CD14-positive monocyte (primary cell): ENCODE results near the gene DNAJC5. TPM values are rescaled to one million over a fixed set of nuclear protein-coding genes. Genes with fewer than 3 reads are reported as not detected.
A peak's percentile ranks its signal among the peaks of the same experiment; 100 is the strongest.
"Not testable (repeated sequence)": the region's sequence is repeated elsewhere in the genome, so short reads cannot be mapped to it uniquely, and the experiment has no call there.

ENCODE experiments used
- DNase-seq, 3 donors: peaks; one replicate each; pipeline ENCODE4 v3.0.0-alpha.2; 2011 to 2022
- H2AFZ ChIP-seq: 2 replicates; pipeline ENCODE4 v1.6.0; 2012; ENCODE audit warnings: mild to moderate bottlenecking, low read depth, low read length, inconsistent platforms; ENCODE audit not compliant: insufficient read depth, poor library complexity, severe bottlenecking
- H3K27ac ChIP-seq, 2 donors: 1 replicate in 1 of 2; 2 replicates in 1 of 2; pipeline ENCODE4 v1.5.1; 2012 to 2013; ENCODE audit warnings: low read length in 2 of 2, control low read depth in 1 of 2, inconsistent platforms in 1 of 2, low read depth in 1 of 2, mild to moderate bottlenecking in 1 of 2
- H3K27me3 ChIP-seq, 2 donors: one replicate each; pipeline versions ENCODE4 v1.6.0 to v1.6.1; 2011 to 2013; ENCODE audit warnings: low read length in 2 of 2; ENCODE audit not compliant: control insufficient read depth in 2 of 2, insufficient read depth in 2 of 2
- H3K36me3 ChIP-seq, 2 donors: replicated peaks in 1 of 2; 1 replicate in 1 of 2; 2 replicates in 1 of 2; pipeline versions ENCODE4 v1.5.1 to v1.6.1; 2012 to 2013; ENCODE audit warnings: low read length in 2 of 2, control low read depth in 1 of 2, inconsistent platforms in 1 of 2, mild to moderate bottlenecking in 1 of 2; ENCODE audit not compliant: insufficient read depth in 2 of 2, control insufficient read depth in 1 of 2
- H3K4me1 ChIP-seq, 2 donors: 1 replicate in 1 of 2; 2 replicates in 1 of 2; pipeline versions ENCODE4 v1.5.1 to v1.6.1; 2012 to 2013; ENCODE audit warnings: low read length in 2 of 2, control low read depth in 1 of 2, inconsistent platforms in 1 of 2, mild to moderate bottlenecking in 1 of 2, moderate library complexity in 1 of 2; ENCODE audit not compliant: insufficient read depth in 2 of 2, control insufficient read depth in 1 of 2
- H3K4me2 ChIP-seq: replicated peaks from 2 replicates; pipeline ENCODE3; 2012; ENCODE audit warnings: low read length, moderate library complexity, mild to moderate bottlenecking; ENCODE audit not compliant: poor library complexity, severe bottlenecking; ENCODE audit errors: extremely low read depth
- H3K4me3 ChIP-seq, 3 experiments: fragments of 200-600 bp in 1 of 3; sonication (generic) in 1 of 3; replicated peaks in 1 of 3; 1 replicate in 2 of 3; 2 replicates in 1 of 3; pipeline ENCODE4 v1.5.1; 2011 to 2013; ENCODE audit warnings: low read length in 3 of 3, mild to moderate bottlenecking in 3 of 3, control low read depth in 2 of 3, low read depth in 2 of 3, inconsistent platforms in 1 of 3, moderate library complexity in 1 of 3
- H3K79me2 ChIP-seq: 2 replicates; pipeline ENCODE4 v1.6.0; 2012; ENCODE audit warnings: mild to moderate bottlenecking, control low read depth, inconsistent platforms, low read length, moderate library complexity; ENCODE audit not compliant: insufficient read depth
- H3K9ac ChIP-seq: 2 replicates; pipeline ENCODE4 v1.6.0; 2017; ENCODE audit warnings: low read length, mild to moderate bottlenecking; ENCODE audit not compliant: insufficient read depth, poor library complexity, severe bottlenecking
- H3K9me3 ChIP-seq, 2 donors: replicated peaks in 1 of 2; 1 replicate in 1 of 2; 2 replicates in 1 of 2; pipeline versions ENCODE4 v1.5.1 to v1.6.1; 2012 to 2013; ENCODE audit warnings: low read length in 2 of 2, control low read depth in 1 of 2; ENCODE audit not compliant: control insufficient read depth in 1 of 2, insufficient read depth in 1 of 2
- H4K20me1 ChIP-seq: 2 replicates; pipeline ENCODE4 v1.6.0; 2012; ENCODE audit warnings: mild to moderate bottlenecking, low read length, control low read depth, moderate library complexity; ENCODE audit not compliant: insufficient read depth
- H3K27ac Mint-ChIP-seq, 7 donors: one replicate each; pipeline ENCODE4 v1.8.0; 2020; ENCODE audit warnings: mild to moderate bottlenecking in 7 of 7, mixed read lengths in 7 of 7, moderate library complexity in 6 of 7, inconsistent platforms in 2 of 7
- H3K27me3 Mint-ChIP-seq, 3 donors: one replicate each; pipeline ENCODE4 v1.8.0; 2021 to 2022; ENCODE audit warnings: low read depth in 3 of 3, mild to moderate bottlenecking in 3 of 3, mixed read lengths in 3 of 3, moderate library complexity in 3 of 3, inconsistent platforms in 1 of 3
- H3K36me3 Mint-ChIP-seq, 2 donors: one replicate each; pipeline ENCODE4 v1.8.0; 2020; ENCODE audit warnings: mixed read lengths in 2 of 2, inconsistent platforms in 1 of 2, mild to moderate bottlenecking in 1 of 2
- H3K4me1 Mint-ChIP-seq: one replicate; pipeline ENCODE4 v1.8.0; 2020; ENCODE audit warnings: mild to moderate bottlenecking, mixed read lengths
- H3K4me3 Mint-ChIP-seq, 2 donors: one replicate each; pipeline ENCODE4 v1.8.0; 2020; ENCODE audit warnings: mild to moderate bottlenecking in 2 of 2, mixed read lengths in 2 of 2, moderate library complexity in 1 of 2
- H3K9me3 Mint-ChIP-seq, 7 donors: one replicate each; pipeline ENCODE4 v1.8.0; 2020 to 2022; ENCODE audit warnings: mixed read lengths in 7 of 7, mild to moderate bottlenecking in 6 of 7, moderate library complexity in 6 of 7, inconsistent platforms in 2 of 7
- CTCF ChIP-seq: fragments of 200-600 bp; IDR thresholded peaks from one replicate; pipeline ENCODE4 v1.8.0; 2022; ENCODE audit warnings: antibody characterized with exemption, mild to moderate bottlenecking
- WGBS: methylation state at CpG from one replicate; pipeline ENCODE4 v1.1.5; 2013; ENCODE audit warnings: missing lambda C conversion rate; ENCODE audit not compliant: insufficient coverage; 5-methylcytosine and 5-hydroxymethylcytosine counted together
- intact Hi-C, 2 donors: fragments of 100-400 bp; cut with micrococcal nuclease; formaldehyde crosslinking; loops; one replicate each; pipeline versions ENCODE4 v1.15.0 to v1.15.1; 2023
- polyA plus RNA-seq, 3 donors: library from polyadenylated mRNA; depleted of rRNA in 1 of 3; unstranded in 2 of 3; stranded (reverse) in 1 of 3; fragments of 300-500 nt in 2 of 3; fragments of >200 nt in 1 of 3; fragmentation: Illumina TruSeq in 2 of 3; gene quantifications; 1 replicate in 2 of 3; 2 replicates in 1 of 3; pipeline ENCODE4 v1.2.3, GENCODE V29; 2012 to 2021

Gene DNAJC5
- polyA plus RNA-seq, 3 donors: 5.9 to 44.4 (median 7.4) TPM

DNA sequence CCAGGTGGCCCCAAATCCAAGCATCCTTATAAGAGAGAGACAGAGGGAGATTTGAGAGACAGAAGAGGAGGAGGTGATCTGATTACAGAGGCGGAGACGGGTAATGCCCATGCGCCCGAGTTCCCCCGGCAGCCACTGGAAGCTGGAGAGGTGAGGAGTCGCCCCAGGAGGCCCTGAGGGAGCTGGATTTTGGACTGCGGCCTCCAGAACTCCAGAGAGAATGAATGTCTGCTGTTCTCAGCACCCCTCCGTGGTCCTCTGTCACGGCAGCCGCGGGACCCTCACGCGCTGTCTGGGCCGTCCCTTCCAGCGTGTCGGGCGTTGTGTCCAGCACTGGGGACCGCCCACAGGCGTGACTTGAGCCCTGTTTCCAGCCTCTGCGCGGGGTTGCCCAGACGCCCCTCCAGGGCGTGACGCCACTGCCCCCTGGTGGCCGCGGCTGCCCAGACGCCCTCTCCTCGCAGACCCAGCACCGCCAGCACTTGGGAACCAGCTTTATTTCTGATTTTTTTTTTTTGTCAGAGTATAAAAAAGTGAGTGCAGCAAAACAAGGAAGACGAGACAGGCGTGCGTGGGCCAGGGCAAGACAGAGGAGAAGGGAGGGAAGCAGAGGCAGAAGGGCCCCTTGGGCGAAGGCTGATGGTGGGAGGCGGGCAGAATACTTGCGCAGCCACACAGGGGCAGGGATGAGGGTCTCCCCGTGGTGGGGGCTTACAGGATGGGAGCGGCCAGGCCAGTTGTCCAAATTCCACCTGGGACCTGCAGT lies 78.9 kb downstream of the DNAJC5 start:
- WGBS: 23% methylated on average over 37 of the region's 37 CpGs
- Histone ChIP-seq H3K9me3 (no peaks in the 10 kb centered on the region), H3K4me2 (peak overlapping the region; percentile 44), H3K79me2 (no peaks in the 10 kb centered on the region), H4K20me1 (no peaks in the 10 kb centered on the region), H2AFZ (peak overlapping the region; percentile 56), H3K4me1 (peaks cover 23 to 40% of the 10 kb centered on the region in 2 donors), H3K27ac (no peak overlapping the region), H3K27me3 (peaks cover 0 to 20% of the 10 kb centered on the region in 2 donors), H3K36me3 (no peaks in the 10 kb centered on the region), H3K9ac (no peak overlapping the region), H3K4me3 (peak overlapping the region in 1 of 3 experiments; percentile 42)
- intact Hi-C loops: loop anchor here (2.0 to 5.0 kb wide), 6 partner anchors 67 to 537 kb away; partner anchors contain the start of gene PTK6 (in 1 of the 2)
- peaks cover 0 to 11% (median 2%) of the 10 kb centered on the region in 7 donors for H3K9me3 Mint-ChIP-seq
- peak; percentile 98 for TF ChIP-seq CTCF
- H3K4me3 Mint-ChIP-seq: peak overlapping the region in 1 of 2 donors; percentile 46
- H3K36me3 Mint-ChIP-seq: peaks cover 0 to 2% of the 10 kb centered on the region in 2 donors
- H3K4me1 Mint-ChIP-seq: peaks cover 30% of the 10 kb centered on the region
- peaks cover 20 to 35% (median 20%) of the 10 kb centered on the region in 3 donors for H3K27me3 Mint-ChIP-seq
- H3K27ac Mint-ChIP-seq: peak overlapping the region in 2 of 7 donors; percentile 0 to 77
- peak; percentile 79 to 83 (median 80) for DNase-seq

DNA sequence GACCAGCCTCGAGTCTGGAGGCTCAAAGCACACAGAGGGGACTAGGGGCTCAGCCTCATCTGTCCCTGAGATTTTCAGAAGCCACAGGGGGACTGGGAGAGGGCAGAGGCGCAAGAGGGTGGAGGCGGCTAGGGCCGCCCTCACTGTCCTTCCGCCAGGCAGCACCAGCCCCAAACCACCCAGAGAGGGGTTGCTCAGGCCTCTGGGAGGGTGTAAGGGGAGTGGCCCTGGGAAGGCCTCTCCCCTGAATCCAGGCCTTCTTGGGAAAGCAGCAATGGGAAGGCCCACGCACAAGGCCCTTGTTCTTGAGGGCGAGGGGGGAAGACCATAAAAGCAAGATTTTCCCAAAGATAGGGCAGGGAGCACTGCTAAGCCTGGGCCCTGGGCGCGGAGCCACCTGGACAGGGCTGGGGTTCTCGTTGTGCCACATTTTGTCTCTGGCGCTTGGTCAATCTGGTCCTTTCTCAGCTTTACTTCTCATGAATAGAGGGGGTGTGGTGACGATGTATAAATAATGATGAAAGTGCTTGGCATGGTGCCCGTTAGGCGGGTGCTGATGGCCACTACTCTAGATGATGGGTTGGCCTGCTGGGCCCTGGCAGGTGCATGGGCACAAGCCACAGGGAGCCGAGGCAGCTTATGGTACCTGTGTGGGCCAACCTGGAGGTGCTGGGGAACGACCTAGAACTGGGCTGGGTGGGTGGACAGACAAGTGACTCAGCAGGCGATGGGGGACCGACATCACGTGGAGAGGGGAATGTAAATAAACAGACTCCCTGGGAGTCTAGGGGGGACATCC lies 79.7 kb downstream of the DNAJC5 start:
- H2AFZ ChIP-seq: no peak overlapping the region
- Mint-ChIP-seq H3K27me3 (peaks cover 18 to 33% (median 20%) of the 10 kb centered on the region in 3 donors), H3K27ac (peak overlapping the region in 1 of 7 donors; percentile 0), H3K4me3 (no peak overlapping the region), H3K4me1 (peaks cover 27% of the 10 kb centered on the region), H3K36me3 (no peaks in the 10 kb centered on the region), H3K9me3 (peaks cover 0 to 8% (median 2%) of the 10 kb centered on the region in 7 donors)
- H3K4me1 ChIP-seq: peaks cover 22 to 41% of the 10 kb centered on the region in 2 donors
- no peak overlapping the region for H3K27ac ChIP-seq
- H3K79me2 ChIP-seq: no peaks in the 10 kb centered on the region
- no peak for DNase-seq
- peaks cover 0 to 20% of the 10 kb centered on the region in 2 donors for H3K27me3 ChIP-seq
- TF ChIP-seq CTCF: no peak
- no peaks in the 10 kb centered on the region for H3K9me3 ChIP-seq
- intact Hi-C loops: loop anchor here (5.0 kb wide), 4 partner anchors 67 to 537 kb away; partner anchors contain the start of gene PTK6 (in 1 of the 2)
- no peak overlapping the region for H3K4me2 ChIP-seq
- H4K20me1 ChIP-seq: no peaks in the 10 kb centered on the region
- H3K4me3 ChIP-seq: no peak overlapping the region
- H3K36me3 ChIP-seq: no peaks in the 10 kb centered on the region
- WGBS: 80% methylated on average over 17 of the region's 19 CpGs
- H3K9ac ChIP-seq: no peak overlapping the region

DNA sequence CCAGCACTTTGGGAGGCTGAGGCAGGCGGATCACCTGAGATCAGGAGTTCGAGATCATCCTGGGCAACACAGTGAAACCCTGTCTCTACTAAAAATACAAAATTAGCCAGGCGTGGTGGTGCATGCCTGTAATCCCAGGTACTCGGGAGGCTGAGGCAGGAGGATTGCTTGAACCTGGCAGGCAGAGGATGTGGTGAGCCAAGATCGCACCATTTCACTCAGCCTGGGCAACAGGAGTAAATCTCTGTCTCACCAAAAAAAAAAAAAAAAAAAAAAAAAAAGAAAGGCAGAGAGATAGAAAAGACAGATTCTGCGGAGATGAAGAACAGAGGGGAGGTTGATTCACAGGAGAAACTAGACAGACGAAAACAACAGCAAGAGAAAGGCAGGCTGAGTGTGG lies 81.6 kb downstream of the DNAJC5 start:
- intact Hi-C loops, H2AFZ ChIP-seq, H3K27ac ChIP-seq, H3K36me3 Mint-ChIP-seq, H3K79me2 ChIP-seq, H3K36me3 ChIP-seq, H3K9me3 ChIP-seq, H3K4me3 ChIP-seq, DNase-seq, H4K20me1 ChIP-seq, H3K4me3 Mint-ChIP-seq, H3K9me3 Mint-ChIP-seq, H3K4me2 ChIP-seq, H3K27ac Mint-ChIP-seq, H3K9ac ChIP-seq: not testable (repeated sequence)
- H3K27me3 Mint-ChIP-seq: peaks cover 11 to 19% (median 15%) of the 10 kb centered on the region in 3 donors
- H3K4me1 Mint-ChIP-seq: peaks cover 37% of the 10 kb centered on the region
- peaks cover 30 to 48% of the 10 kb centered on the region in 2 donors for H3K4me1 ChIP-seq
- no CpG with 5 or more reads among the region's 7 CpGs for WGBS
- H3K27me3 ChIP-seq: peaks cover 0 to 13% of the 10 kb centered on the region in 2 donors
